Measurements from ENCODE around the gene ST3GAL3. TPM values are rescaled to one million over a fixed set of nuclear protein-coding genes. Genes with fewer than 3 reads are reported as not detected.
"Not testable (repeated sequence)": the region's sequence is repeated elsewhere in the genome, so short reads cannot be mapped to it uniquely, and the experiment has no call there.

The ST3GAL3 gene
- total and polyA plus RNA-seq, 2 experiments from 2014 or later, result 6.2 to 6.3 TPM

DNA sequence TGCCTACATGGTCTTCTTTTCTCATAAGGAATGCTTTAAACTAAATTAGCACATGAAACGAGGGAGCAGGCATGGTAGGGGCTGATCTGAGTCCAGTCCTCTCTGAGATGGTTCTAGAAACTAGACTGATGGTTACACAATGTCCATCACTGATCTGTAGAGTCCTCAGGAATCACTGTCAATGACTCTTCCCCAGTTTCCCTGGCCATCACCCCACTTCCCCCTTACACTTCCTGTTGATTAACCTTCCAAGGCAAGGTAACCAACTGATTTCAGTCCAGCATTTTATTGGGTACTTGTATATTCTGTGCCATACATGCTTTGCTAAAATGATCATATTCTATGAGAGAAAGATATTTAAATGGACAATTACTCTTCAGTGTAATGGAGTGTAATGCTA, 125.7 kb downstream of the ST3GAL3 start:
- TF ChIP-seq EZH2 (IDR thresholded peaks at IDR 0.05; ENCODE audit: borderline replicate concordance) (no peak), EZH2phosphoT487 (IDR thresholded peaks at IDR 0.05; ENCODE audit: low read depth, severe bottlenecking, unreplicated experiment) (no peak)
- TF ChIP-seq, protein P1, sequence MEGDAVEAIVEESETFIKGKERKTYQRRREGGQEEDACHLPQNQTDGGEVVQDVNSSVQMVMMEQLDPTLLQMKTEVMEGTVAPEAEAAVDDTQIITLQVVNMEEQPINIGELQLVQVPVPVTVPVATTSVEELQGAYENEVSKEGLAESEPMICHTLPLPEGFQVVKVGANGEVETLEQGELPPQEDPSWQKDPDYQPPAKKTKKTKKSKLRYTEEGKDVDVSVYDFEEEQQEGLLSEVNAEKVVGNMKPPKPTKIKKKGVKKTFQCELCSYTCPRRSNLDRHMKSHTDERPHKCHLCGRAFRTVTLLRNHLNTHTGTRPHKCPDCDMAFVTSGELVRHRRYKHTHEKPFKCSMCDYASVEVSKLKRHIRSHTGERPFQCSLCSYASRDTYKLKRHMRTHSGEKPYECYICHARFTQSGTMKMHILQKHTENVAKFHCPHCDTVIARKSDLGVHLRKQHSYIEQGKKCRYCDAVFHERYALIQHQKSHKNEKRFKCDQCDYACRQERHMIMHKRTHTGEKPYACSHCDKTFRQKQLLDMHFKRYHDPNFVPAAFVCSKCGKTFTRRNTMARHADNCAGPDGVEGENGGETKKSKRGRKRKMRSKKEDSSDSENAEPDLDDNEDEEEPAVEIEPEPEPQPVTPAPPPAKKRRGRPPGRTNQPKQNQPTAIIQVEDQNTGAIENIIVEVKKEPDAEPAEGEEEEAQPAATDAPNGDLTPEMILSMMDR (IDR thresholded peaks at IDR 0.05; ENCODE audit: poor library complexity), result no peak
- no peaks in the 10 kb centered on the region for H3K9me2 ChIP-seq (replicated peaks; ENCODE audit: insufficient read depth)
- H3K4me2 ChIP-seq, result no peak overlapping the region
- H4K20me1 ChIP-seq (ENCODE audit: insufficient read depth, poor library complexity, severe bottlenecking), result no peaks in the 10 kb centered on the region
- H3K4me1 ChIP-seq (ENCODE audit: insufficient read depth), result peaks cover 8% of the 10 kb centered on the region
- H3K36me3 ChIP-seq (replicated peaks; ENCODE audit: insufficient read depth, low read depth), result no peaks in the 10 kb centered on the region
- no peak overlapping the region for H3K27ac ChIP-seq
- H2AFZ ChIP-seq, result no peak overlapping the region
- no peaks in the 10 kb centered on the region for H3K79me2 ChIP-seq
- 79% methylated on average over 1 of the region's 1 CpG for WGBS (ENCODE audit: low lambda C conversion rate, missing lambda C conversion rate)
- H3K27me3 ChIP-seq, result no peaks in the 10 kb centered on the region
- DNase-seq (ENCODE audit: low spot score), result no peak
- no peaks in the 10 kb centered on the region for H3K9me3 ChIP-seq (ENCODE audit: low read depth)
- H3K4me3 ChIP-seq, result no peak overlapping the region

DNA sequence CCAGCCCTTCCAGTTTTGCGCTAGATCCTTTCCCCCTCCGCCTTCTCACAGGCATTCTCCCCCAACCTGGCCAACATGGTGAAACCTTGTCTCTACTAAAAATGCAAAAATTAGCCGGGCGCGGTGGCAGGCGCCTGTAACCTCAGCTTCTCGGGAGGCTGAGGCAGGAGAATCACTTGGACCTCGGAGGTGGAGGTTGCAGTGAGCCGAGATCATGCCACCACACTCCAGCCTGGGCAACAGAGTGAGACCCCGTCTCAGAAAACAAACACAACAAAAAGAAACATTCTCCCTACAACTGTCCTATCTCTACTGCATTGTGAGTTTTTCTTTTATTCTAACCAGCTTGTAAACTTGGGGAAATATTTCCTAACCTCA, 126.6 kb downstream of the ST3GAL3 start:
- H3K4me3 ChIP-seq; H2AFZ ChIP-seq; H4K20me1 ChIP-seq (ENCODE audit: insufficient read depth, poor library complexity, severe bottlenecking); H3K27me3 ChIP-seq; DNase-seq (ENCODE audit: low spot score); H3K9me2 ChIP-seq (replicated peaks; ENCODE audit: insufficient read depth); H3K36me3 ChIP-seq (replicated peaks; ENCODE audit: insufficient read depth, low read depth); H3K4me2 ChIP-seq; H3K9me3 ChIP-seq (ENCODE audit: low read depth); H3K79me2 ChIP-seq; H3K4me1 ChIP-seq (ENCODE audit: insufficient read depth); H3K27ac ChIP-seq: not testable (repeated sequence)
- 91% methylated on average over 10 of the region's 10 CpGs for WGBS (ENCODE audit: low lambda C conversion rate, missing lambda C conversion rate)

GRCh38 chr1:43834280-43835081, 127.1 kb downstream of the ST3GAL3 start:
- Histone ChIP-seq H3K4me2 (no peak overlapping the region), H3K4me3 (no peak overlapping the region)

DNA sequence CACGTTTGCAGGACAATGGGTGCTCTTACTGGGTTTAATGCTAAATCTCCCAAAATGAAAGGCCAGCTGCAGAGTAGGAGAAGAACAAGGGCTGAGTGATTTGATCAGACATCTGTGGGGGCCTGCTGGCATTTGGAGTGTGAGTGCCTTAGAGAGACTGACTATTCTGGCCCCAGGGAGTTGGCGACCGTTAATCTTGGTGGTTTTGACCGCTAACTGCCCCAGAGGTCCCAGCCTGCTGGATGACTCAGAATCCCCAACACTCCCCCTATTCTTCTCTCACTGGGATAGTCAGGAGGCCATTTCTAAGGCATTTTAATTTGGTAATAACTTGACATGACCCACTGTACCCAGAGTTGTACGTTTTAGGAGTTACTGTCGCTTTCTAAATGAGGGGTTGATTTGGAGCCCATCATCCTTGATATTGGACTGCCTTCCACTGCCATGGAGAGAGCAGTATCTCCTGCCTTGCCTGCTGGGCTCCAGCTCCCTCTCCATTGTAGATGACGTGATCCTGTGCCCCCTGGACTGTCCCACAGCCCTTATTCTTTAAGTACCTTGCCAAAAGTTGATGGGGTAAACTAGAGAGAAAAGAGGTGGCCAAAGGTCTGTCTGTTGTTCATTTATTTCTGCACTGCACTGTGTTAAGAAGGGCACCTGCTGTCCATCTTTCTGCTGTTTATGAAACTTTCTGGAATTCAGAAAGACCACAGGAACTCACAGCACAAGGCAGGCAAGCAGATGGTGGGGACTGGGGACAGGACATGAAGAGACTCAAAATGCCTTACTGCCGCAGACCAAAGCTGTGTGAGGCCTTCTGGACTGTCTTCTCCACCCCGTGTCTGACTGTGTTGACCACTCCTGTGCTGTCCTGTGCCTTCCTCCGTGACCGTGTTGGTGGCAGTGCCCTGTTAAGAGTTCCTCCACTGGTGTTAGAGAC, 128.0 kb downstream of the ST3GAL3 start:
- no peak for DNase-seq (ENCODE audit: low spot score)
- Histone ChIP-seq H3K27me3 (no peaks in the 10 kb centered on the region), H3K79me2 (no peaks in the 10 kb centered on the region), H3K4me3 (no peak overlapping the region), H3K27ac (no peak overlapping the region), H3K9me3 (ENCODE audit: low read depth) (no peaks in the 10 kb centered on the region), H4K20me1 (ENCODE audit: insufficient read depth, poor library complexity, severe bottlenecking) (no peaks in the 10 kb centered on the region), H3K9me2 (replicated peaks; ENCODE audit: insufficient read depth) (no peaks in the 10 kb centered on the region), H3K4me1 (ENCODE audit: insufficient read depth) (peaks cover 8% of the 10 kb centered on the region), H3K36me3 (replicated peaks; ENCODE audit: insufficient read depth, low read depth) (no peaks in the 10 kb centered on the region), H3K4me2 (no peak overlapping the region), H2AFZ (no peak overlapping the region)
- TF ChIP-seq, protein P1 (IDR thresholded peaks at IDR 0.05; ENCODE audit: poor library complexity), result no peak
- TF ChIP-seq EZH2phosphoT487 (IDR thresholded peaks at IDR 0.05; ENCODE audit: low read depth, severe bottlenecking, unreplicated experiment) (no peak), EZH2 (IDR thresholded peaks at IDR 0.05; ENCODE audit: borderline replicate concordance) (no peak)
- WGBS (ENCODE audit: low lambda C conversion rate, missing lambda C conversion rate), result 83% methylated on average over 11 of the region's 11 CpGs

More at GRCh38 chr1:43834280-43835081, 127.1 kb downstream of the ST3GAL3 start:
- no peaks in the 10 kb centered on the region for H3K9me3 ChIP-seq (ENCODE audit: low read depth)
- no peaks in the 10 kb centered on the region for H4K20me1 ChIP-seq (ENCODE audit: insufficient read depth, poor library complexity, severe bottlenecking)
- H2AFZ ChIP-seq, result no peak overlapping the region
- no peaks in the 10 kb centered on the region for H3K36me3 ChIP-seq (replicated peaks; ENCODE audit: insufficient read depth, low read depth)
- H3K27ac ChIP-seq, result no peak overlapping the region
- H3K4me1 ChIP-seq (ENCODE audit: insufficient read depth), result peaks cover 8% of the 10 kb centered on the region
- H3K27me3 ChIP-seq, result no peaks in the 10 kb centered on the region
- no peak for TF ChIP-seq EZH2phosphoT487 (IDR thresholded peaks at IDR 0.05; ENCODE audit: low read depth, severe bottlenecking, unreplicated experiment)
- H3K79me2 ChIP-seq, result no peaks in the 10 kb centered on the region
- no peaks in the 10 kb centered on the region for H3K9me2 ChIP-seq (replicated peaks; ENCODE audit: insufficient read depth)
- DNase-seq (ENCODE audit: low spot score), result no peak
- WGBS (ENCODE audit: low lambda C conversion rate, missing lambda C conversion rate), result 89% methylated on average over 14 of the region's 14 CpGs

Data from hepatocyte (in vitro differentiated cells).